Neuronal stem cell (in vitro differentiated cells): ENCODE data around the gene RAB32.

ENCODE experiments used
- DNase-seq: peaks from one replicate; pipeline ENCODE4 v3.0.0-alpha.2; 2013; ENCODE audit warnings: low spot score
- H2AFZ ChIP-seq: one replicate; pipeline ENCODE4 v1.6.1; 2013; ENCODE audit warnings: mild to moderate bottlenecking, low read length, inconsistent platforms
- H2AK5ac ChIP-seq: 2 replicates; pipeline ENCODE4 v1.6.1; 2013; ENCODE audit warnings: low read depth, mild to moderate bottlenecking, inconsistent platforms, low read length, moderate library complexity, mixed read lengths
- H2BK120ac ChIP-seq: 2 replicates; pipeline ENCODE4 v1.6.1; 2013; ENCODE audit warnings: low read depth, mild to moderate bottlenecking, inconsistent platforms, low read length, moderate library complexity, mixed read lengths
- H2BK12ac ChIP-seq: one replicate; pipeline ENCODE4 v1.6.1; 2013; ENCODE audit warnings: low read length, inconsistent platforms
- H2BK15ac ChIP-seq: 2 replicates; pipeline ENCODE4 v1.6.1; 2013; ENCODE audit warnings: mild to moderate bottlenecking, low read length, inconsistent platforms, mixed read lengths
- H2BK5ac ChIP-seq: one replicate; pipeline ENCODE4 v1.6.1; 2013; ENCODE audit warnings: inconsistent platforms, mild to moderate bottlenecking, low read length, moderate library complexity
- H3K14ac ChIP-seq: one replicate; pipeline ENCODE4 v1.6.1; 2013; ENCODE audit warnings: low read length, inconsistent platforms
- H3K18ac ChIP-seq: 2 replicates; pipeline ENCODE4 v1.6.1; 2013; ENCODE audit warnings: low read length, inconsistent platforms
- H3K23ac ChIP-seq: 2 replicates; pipeline ENCODE4 v1.6.1; 2013; ENCODE audit warnings: low read depth, mild to moderate bottlenecking, mixed read lengths, low read length, inconsistent platforms; ENCODE audit not compliant: poor library complexity
- H3K27ac ChIP-seq: replicated peaks from 3 replicates; pipeline ENCODE4 v1.5.1; 2013; ENCODE audit warnings: low read length, inconsistent platforms
- H3K27me3 ChIP-seq, 3 experiments: 2 replicates each; pipeline ENCODE4 v1.6.1; 2013; ENCODE audit warnings: low read length in 3 of 3, mild to moderate bottlenecking in 2 of 3, inconsistent platforms in 1 of 3, low read depth in 1 of 3, mixed read lengths in 1 of 3, moderate library complexity in 1 of 3; ENCODE audit not compliant: control insufficient read depth in 3 of 3, insufficient read depth in 3 of 3
- H3K36me3 ChIP-seq, 2 donors: replicated peaks in 1 of 2; 2 replicates each; pipeline ENCODE4 v1.6.1; 2013; ENCODE audit warnings: low read length in 2 of 2; ENCODE audit not compliant: control insufficient read depth in 2 of 2, insufficient read depth in 2 of 2
- H3K4ac ChIP-seq: 2 replicates; pipeline ENCODE4 v1.6.1; 2013; ENCODE audit warnings: inconsistent platforms, mild to moderate bottlenecking, low read length, moderate library complexity
- H3K4me1 ChIP-seq, 2 donors: 1 replicate in 1 of 2; 2 replicates in 1 of 2; pipeline ENCODE4 v1.6.1; 2013; ENCODE audit warnings: low read length in 2 of 2, low read depth in 1 of 2; ENCODE audit not compliant: control insufficient read depth in 2 of 2, insufficient read depth in 1 of 2
- H3K4me2 ChIP-seq: one replicate; pipeline ENCODE4 v1.6.1; 2013; ENCODE audit warnings: mild to moderate bottlenecking, low read length, inconsistent platforms; ENCODE audit not compliant: insufficient read depth, poor library complexity, severe bottlenecking
- H3K4me3 ChIP-seq, 2 donors: 2 replicates each; pipeline ENCODE4 v1.5.1; 2013; ENCODE audit warnings: low read length in 2 of 2, mild to moderate bottlenecking in 2 of 2, inconsistent platforms in 1 of 2, moderate library complexity in 1 of 2
- H3K79me1 ChIP-seq: one replicate; pipeline ENCODE4 v1.6.1; 2013; ENCODE audit warnings: low read depth, mild to moderate bottlenecking, inconsistent platforms, low read length, moderate library complexity
- H3K9ac ChIP-seq: one replicate; pipeline ENCODE4 v1.6.1; 2013; ENCODE audit warnings: mild to moderate bottlenecking, low read depth, low read length, inconsistent platforms; ENCODE audit not compliant: poor library complexity
- H3K9me3 ChIP-seq, 2 donors: replicated peaks in 1 of 2; 2 replicates each; pipeline versions ENCODE3 to v1.6.1; 2013; ENCODE audit warnings: low read length in 2 of 2, mild to moderate bottlenecking in 2 of 2, inconsistent platforms in 1 of 2, low read depth in 1 of 2, mixed read lengths in 1 of 2, moderate library complexity in 1 of 2; ENCODE audit not compliant: control insufficient read depth in 2 of 2, insufficient read depth in 1 of 2
- H4K8ac ChIP-seq: one replicate; pipeline ENCODE4 v1.6.1; 2013; ENCODE audit warnings: low read depth, mild to moderate bottlenecking, inconsistent platforms, low read length, moderate library complexity
- H4K91ac ChIP-seq: one replicate; pipeline ENCODE4 v1.6.1; 2013; ENCODE audit warnings: low read length, low read depth, mild to moderate bottlenecking, inconsistent platforms; ENCODE audit not compliant: poor library complexity
- WGBS, 2 donors: extraction: QIAGEN DNeasy Blood & Tissue Kit; methylation state at CpG; one replicate each; pipeline ENCODE4 v1.1.7; 2013; ENCODE audit warnings: missing lambda C conversion rate in 2 of 2, mixed read lengths in 1 of 2; ENCODE audit not compliant: insufficient read length in 2 of 2, insufficient replicate concordance in 1 of 2; ENCODE audit errors: extremely low coverage in 2 of 2; 5-methylcytosine and 5-hydroxymethylcytosine counted together

Gene RAB32

DNA sequence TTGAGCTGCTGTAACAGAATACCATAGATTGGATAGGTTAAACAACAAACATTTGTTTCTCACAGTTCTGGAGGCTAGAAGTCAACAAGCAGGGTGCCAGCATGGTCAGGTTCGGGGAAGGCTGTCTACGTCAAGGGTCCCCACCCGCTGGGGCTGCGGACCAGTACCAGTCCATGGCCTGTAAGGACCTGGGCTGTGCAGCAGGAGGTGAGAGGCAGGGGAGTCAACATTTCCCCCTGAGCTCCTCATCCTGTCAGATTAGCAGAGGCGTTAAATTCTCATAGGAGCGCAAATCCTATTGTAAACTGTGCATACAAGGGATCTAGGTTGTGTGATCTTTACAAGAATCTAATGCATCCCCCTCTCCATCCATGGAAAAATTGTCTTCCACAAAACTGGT, 58.9 kb downstream of the RAB32 start:
- no peaks in the 10 kb centered on the region for H3K79me1 ChIP-seq
- no peaks in the 10 kb centered on the region for H3K36me3 ChIP-seq
- no peak overlapping the region for H2BK12ac ChIP-seq
- no peak overlapping the region for H3K23ac ChIP-seq
- H2AK5ac ChIP-seq: no peak overlapping the region
- no CpG with 5 or more reads among the region's 6 CpGs for WGBS, 2 donors
- no peak overlapping the region for H3K9ac ChIP-seq
- no peak overlapping the region for H2AFZ ChIP-seq
- DNase-seq: no peak
- no peak overlapping the region for H4K8ac ChIP-seq
- H3K4me2 ChIP-seq: no peak overlapping the region
- H2BK15ac ChIP-seq: no peak overlapping the region
- peak overlapping the region in 1 of 2 donors; percentile 30 for H3K4me3 ChIP-seq
- H3K4me1 ChIP-seq: peaks cover 0 to 3% of the 10 kb centered on the region in 2 donors
- H4K91ac ChIP-seq: no peak overlapping the region
- H3K9me3 ChIP-seq: no peaks in the 10 kb centered on the region
- no peak overlapping the region for H3K4ac ChIP-seq
- H3K27ac ChIP-seq: no peak overlapping the region
- no peak overlapping the region for H3K14ac ChIP-seq
- H3K18ac ChIP-seq: no peak overlapping the region
- no peak overlapping the region for H2BK5ac ChIP-seq
- peaks cover 0 to 2% (median 0%) of the 10 kb centered on the region in 3 experiments for H3K27me3 ChIP-seq
- H2BK120ac ChIP-seq: no peak overlapping the region
